ENCODE results near the gene LYRM7. TPM values are rescaled to one million over a fixed set of nuclear protein-coding genes. Genes with fewer than 3 reads are reported as not detected.

The LYRM7 gene
- total RNA-seq, 1 donor from 2014 or later, result 9.1 TPM

- Mint-ChIP-seq H3K9me3 (ENCODE audit: unreplicated experiment) (no peaks in the 10 kb centered on the region), H3K27me3 (ENCODE audit: unreplicated experiment) (no peaks in the 10 kb centered on the region), H3K27ac (ENCODE audit: unreplicated experiment) (no peak overlapping the region), H3K4me3 (ENCODE audit: unreplicated experiment) (no peak overlapping the region), H3K4me1 (ENCODE audit: unreplicated experiment) (no peaks in the 10 kb centered on the region), H3K36me3 (ENCODE audit: unreplicated experiment) (no peaks in the 10 kb centered on the region)
- TF ChIP-seq CTCF (IDR thresholded peaks at IDR 0.05), result no peak
- no peak for DNase-seq (ENCODE audit: extremely low spot score, unreplicated experiment)
Observed at GRCh38 chr5:131210151-131210510, 39.4 kb downstream of the LYRM7 start.

GRCh38 chr5:131211669-131212068 is 40.9 kb downstream of the LYRM7 start:
- H3K9me3 Mint-ChIP-seq (ENCODE audit: unreplicated experiment), result no peaks in the 10 kb centered on the region
- no peak overlapping the region for H3K27ac Mint-ChIP-seq (ENCODE audit: unreplicated experiment)

DNA sequence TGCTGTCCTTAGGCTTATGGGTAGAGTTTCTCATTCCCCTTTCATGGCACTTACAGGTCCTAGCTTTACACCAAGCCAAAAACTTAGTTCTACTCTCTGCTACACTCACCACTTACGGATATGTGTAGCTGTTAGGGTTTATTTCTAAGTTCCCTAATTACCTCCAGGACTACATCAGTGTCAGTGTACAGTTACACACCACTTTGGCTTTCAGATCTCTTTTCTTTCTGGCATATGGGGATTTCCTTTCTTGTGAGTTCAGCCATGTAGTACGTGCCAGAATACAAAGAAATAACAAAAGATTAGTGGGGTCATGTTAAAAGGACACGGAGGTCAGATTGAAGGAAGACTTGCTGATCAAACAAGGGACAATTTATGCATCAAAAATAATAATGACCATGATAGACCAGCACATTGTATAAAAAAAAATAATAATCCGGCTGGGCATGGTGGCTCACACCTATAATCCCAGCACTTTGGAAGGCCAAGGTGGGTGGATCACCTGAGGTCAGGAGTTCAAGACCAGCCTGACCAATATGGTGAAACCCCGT is 41.8 kb downstream of the LYRM7 start:
- Mint-ChIP-seq H3K9me3 (ENCODE audit: unreplicated experiment) (no peaks in the 10 kb centered on the region), H3K27ac (ENCODE audit: unreplicated experiment) (no peak overlapping the region), H3K4me1 (ENCODE audit: unreplicated experiment) (no peaks in the 10 kb centered on the region), H3K36me3 (ENCODE audit: unreplicated experiment) (no peaks in the 10 kb centered on the region), H3K4me3 (ENCODE audit: unreplicated experiment) (no peak overlapping the region), H3K27me3 (ENCODE audit: unreplicated experiment) (no peaks in the 10 kb centered on the region)
- no peak for DNase-seq (ENCODE audit: extremely low spot score, unreplicated experiment)
- no peak for TF ChIP-seq CTCF (IDR thresholded peaks at IDR 0.05)

More at GRCh38 chr5:131211669-131212068, 40.9 kb downstream of the LYRM7 start:
- no peaks in the 10 kb centered on the region for H3K4me1 Mint-ChIP-seq (ENCODE audit: unreplicated experiment)
- no peak overlapping the region for H3K4me3 Mint-ChIP-seq (ENCODE audit: unreplicated experiment)
- H3K36me3 Mint-ChIP-seq (ENCODE audit: unreplicated experiment), result no peaks in the 10 kb centered on the region
- TF ChIP-seq CTCF (IDR thresholded peaks at IDR 0.05), result no peak
- H3K27me3 Mint-ChIP-seq (ENCODE audit: unreplicated experiment), result no peaks in the 10 kb centered on the region
- no peak for DNase-seq (ENCODE audit: extremely low spot score, unreplicated experiment)

- no peaks in the 10 kb centered on the region for H3K9me3 Mint-ChIP-seq (ENCODE audit: unreplicated experiment)
- H3K27ac Mint-ChIP-seq (ENCODE audit: unreplicated experiment), result no peak overlapping the region
- H3K27me3 Mint-ChIP-seq (ENCODE audit: unreplicated experiment), result no peaks in the 10 kb centered on the region
- no peak overlapping the region for H3K4me3 Mint-ChIP-seq (ENCODE audit: unreplicated experiment)
- peaks cover 5% of the 10 kb centered on the region for H3K4me1 Mint-ChIP-seq (ENCODE audit: unreplicated experiment)
- TF ChIP-seq CTCF (IDR thresholded peaks at IDR 0.05), result no peak
- DNase-seq (ENCODE audit: extremely low spot score, unreplicated experiment), result no peak
- H3K36me3 Mint-ChIP-seq (ENCODE audit: unreplicated experiment), result no peaks in the 10 kb centered on the region
Observed at GRCh38 chr5:131214609-131215227, 44.0 kb downstream of the LYRM7 start.

- no peak for DNase-seq (ENCODE audit: extremely low spot score, unreplicated experiment)
- Mint-ChIP-seq H3K4me1 (ENCODE audit: unreplicated experiment) (peaks cover 6% of the 10 kb centered on the region), H3K9me3 (ENCODE audit: unreplicated experiment) (no peaks in the 10 kb centered on the region), H3K27me3 (ENCODE audit: unreplicated experiment) (no peaks in the 10 kb centered on the region), H3K36me3 (ENCODE audit: unreplicated experiment) (no peaks in the 10 kb centered on the region), H3K27ac (ENCODE audit: unreplicated experiment) (no peak overlapping the region), H3K4me3 (ENCODE audit: unreplicated experiment) (no peak overlapping the region)
- TF ChIP-seq CTCF (IDR thresholded peaks at IDR 0.05), result no peak
Observed at GRCh38 chr5:131217791-131218190, 47.0 kb downstream of the LYRM7 start.
